Measurements from ENCODE around the gene HRH4.

- no peak for TF ChIP-seq REST (IDR thresholded peaks at IDR 0.05; ENCODE audit: low read depth, low read length)
- TF ChIP-seq CTCF (IDR thresholded peaks at IDR 0.05), result no peak
- no peak for TF ChIP-seq USF2 (IDR thresholded peaks at IDR 0.05; ENCODE audit: borderline replicate concordance, low read depth, low read length)
- no peak for TF ChIP-seq SMC3 (IDR thresholded peaks at IDR 0.05; ENCODE audit: low read depth, low read length)
- TF ChIP-seq RAD21 (IDR thresholded peaks at IDR 0.05; ENCODE audit: low read length), result no peak
These were observed 45.7 kb downstream of the HRH4 start for GRCh38 chr18:24506175-24506574.
